NCI-H2171 treated with DMSO at 0.1 percent for 48 hours (cell line): ENCODE measurements around the gene E2F4.

ENCODE experiments used
- DNase-seq: peaks from one replicate; lab custom pipeline; 2025; lab: John Stamatoyannopoulos, UW

The E2F4 gene

GRCh38 chr16:67208154-67208896 lies 16.4 kb downstream of the E2F4 start:
- DNase-seq = no peak

GRCh38 chr16:67209565-67209964 lies 17.6 kb downstream of the E2F4 start:
- DNase-seq = no peak

DNA sequence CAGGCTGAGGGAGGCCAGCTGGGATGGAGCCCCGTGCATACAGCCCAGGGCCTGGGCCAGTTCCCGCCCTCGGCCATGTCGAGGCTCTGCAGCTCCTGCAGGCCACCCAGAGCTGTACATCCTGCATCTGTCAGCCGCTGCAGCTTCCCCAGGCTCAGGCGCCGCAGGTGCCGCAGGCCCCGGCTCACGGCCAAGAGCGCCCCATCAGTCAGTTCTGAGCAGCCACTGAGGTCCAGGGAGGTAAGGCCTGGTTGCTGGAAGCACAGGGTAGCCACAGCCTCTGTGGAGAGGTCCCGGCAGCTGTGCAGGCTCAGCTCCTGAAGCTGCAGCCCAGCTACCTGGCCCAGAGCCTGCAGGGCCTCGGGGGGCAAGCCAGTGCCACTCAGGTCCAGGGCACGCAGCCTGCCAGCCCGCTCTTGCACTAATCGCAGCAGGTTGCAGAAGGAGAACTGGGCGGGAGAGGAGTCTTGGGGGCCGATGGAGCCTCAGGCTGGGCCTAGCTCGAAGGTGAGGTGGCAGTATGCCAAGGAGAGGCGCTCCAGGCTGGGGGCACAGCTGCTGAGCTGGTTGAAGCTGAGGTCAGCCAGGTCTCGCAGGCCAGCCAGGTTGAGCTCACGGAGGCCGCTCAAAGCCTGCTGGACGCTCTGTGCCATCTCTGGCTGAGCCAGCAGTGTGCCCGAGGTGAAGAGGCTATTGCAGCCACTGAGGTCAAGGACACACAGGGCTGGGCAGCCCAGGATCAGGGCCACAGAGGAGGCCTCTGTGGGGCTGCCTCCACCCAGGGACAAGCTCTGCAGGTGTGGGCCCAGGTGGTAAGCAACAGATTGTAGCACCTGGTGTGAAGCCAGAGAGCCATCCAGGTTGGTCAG lies 18.3 kb downstream of the E2F4 start:
- no peak for DNase-seq

GRCh38 chr16:67211674-67212073 lies 19.7 kb downstream of the E2F4 start:
- DNase-seq = no peak

DNA sequence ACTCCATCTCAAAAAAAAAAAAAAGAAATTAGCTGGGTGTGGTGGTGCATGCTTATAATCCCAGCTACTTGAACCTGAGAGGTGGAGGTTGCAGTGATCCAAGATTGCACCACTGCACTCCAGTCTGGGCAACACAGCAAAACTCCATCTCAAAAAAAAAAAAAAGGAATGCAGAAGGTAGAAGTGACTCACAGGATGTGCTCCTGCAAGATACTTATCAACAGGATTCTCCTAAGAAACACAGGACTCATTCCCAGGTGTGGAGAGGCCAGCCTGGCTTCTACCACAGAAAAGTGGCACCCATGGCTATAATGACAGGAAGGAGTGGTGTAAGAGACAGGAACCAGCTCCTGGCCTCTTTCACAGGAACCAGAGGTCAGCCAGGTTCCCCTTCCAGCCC lies 20.8 kb downstream of the E2F4 start:
- no peak for DNase-seq

DNA sequence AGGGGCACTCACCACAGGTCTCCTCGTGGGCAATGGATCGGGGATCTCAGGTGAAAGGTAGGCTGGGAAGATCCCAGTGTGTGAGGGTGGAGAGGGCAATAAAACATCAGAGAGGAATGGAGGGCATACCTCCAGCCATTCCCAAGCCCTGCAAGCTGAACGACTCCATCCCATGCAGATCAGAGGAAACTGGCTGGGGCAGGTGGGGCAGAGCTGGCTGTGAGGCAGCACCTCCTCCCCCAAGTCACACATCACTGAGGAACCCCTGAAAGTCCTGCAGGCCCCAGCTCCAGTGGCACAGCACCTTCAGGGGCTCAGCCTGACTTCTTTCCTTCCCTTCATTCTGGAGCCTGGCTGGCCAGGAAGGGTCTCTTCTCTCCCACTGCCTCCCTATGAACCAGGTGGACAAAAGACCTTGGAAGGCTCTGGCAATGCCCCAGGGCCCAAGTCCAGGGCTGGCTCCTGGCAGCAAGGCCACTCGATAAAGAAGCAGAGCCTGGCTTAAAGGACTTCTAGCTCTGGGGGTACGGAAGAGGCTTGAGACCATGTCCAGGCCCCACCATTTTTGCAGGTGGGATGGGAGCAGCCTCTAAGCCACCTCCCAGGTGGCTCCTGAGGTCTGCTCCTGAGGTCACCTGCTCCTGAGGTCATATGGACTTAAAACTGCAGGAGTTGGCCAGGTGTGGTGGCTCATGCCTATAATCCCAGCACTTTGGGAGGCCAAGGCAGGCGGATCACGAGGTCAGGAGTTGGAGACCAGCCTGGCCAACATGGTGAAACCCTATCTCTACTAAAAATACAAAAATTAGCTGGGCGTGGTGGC lies 21.5 kb downstream of the E2F4 start:
- DNase-seq = no peak

DNA sequence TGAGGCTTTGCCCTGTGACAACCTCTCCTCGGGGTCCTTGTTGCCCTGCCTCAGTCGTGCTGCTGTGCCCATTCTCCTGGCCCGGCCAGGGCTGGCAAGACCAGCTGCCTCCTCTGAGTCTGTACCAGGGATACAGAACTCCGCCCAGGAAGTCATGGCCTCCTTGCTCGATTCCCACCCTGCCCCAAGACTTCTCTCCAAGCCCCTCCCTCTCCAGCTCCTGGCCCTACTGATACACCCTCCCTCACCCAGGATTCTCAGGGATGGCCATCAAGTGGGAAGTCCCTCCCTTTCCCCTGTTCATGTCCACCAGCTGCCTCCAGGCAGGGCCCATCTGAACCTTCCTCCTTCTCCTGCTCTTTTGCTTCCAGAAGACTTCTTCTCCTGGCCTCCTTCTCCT lies 23.8 kb downstream of the E2F4 start:
- DNase-seq = no peak

DNA sequence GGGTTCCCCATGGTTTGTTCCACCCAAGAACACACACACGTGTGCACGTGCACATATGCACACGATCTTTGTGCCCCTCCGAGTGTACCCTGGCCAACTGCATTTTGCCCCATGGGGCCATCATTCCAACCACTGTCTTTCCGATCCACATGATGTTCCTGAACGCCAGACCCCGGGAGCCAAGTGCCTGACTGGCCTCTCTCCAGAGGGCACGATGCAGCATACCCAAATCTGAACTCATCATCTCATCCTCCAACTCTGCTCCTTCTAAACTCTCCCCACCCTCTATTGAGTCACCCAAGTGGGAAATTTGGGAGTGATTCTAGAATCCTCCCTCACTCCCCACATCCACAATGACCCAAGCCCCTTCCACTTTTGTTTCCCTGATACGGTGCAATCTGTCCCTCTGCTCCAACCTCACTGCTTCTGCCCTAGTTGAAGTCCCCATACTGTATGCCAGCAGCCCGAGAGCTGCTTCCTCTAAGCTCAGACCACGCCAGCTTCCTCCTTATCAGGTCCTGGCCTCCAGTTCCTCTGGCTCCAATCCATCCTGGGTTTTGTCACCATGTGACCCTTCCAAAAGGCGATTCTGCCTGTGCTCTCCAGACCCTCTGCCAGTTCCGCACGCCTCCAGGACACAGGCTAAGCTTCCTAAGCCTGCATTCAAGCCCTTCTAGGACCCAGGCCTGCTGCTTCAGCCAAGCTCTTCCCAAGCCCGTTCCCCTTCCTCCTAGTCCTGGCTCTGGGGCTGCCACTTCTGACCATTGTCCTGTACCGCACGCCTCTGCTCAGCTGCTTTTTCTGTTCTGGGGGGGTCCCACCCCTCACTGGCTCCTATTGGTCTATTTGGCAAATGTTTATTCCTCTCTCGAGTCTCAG lies 24.9 kb downstream of the E2F4 start:
- no peak for DNase-seq

DNA sequence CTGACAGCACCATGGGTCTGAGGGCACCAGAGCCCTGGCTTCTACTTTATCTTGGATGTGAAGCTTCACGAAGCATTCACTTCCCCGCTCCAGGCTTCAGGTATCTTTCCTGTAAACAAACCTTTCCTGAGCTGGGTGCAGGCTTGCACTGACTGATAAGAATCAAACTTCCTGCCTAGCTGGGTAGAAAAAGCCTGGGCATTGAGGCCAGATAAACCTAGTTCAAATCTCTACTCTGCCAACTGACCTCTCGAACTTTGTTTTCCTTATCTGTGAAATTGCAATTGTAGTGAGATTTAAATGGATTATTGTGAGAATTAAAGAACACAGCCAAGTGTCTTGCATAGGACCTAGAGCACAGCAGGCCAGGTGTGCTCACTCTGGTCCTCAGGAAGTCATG lies 32.0 kb downstream of the E2F4 start:
- no peak for DNase-seq

- DNase-seq = peak; percentile 72
Measured at GRCh38 chr16:67226295-67226803, 34.4 kb downstream of the E2F4 start.

- DNase-seq = peak; percentile 96
Measured at GRCh38 chr16:67226804-67227566, 35.0 kb downstream of the E2F4 start, which contains the start of gene TMEM208. TSS of gene TMEM208 (plus strand) at chr16:67227130. CDS start at chr16:67227219, 89 bp downstream.

GRCh38 chr16:67227567-67227921 lies 35.6 kb downstream of the E2F4 start:
- no peak for DNase-seq

DNA sequence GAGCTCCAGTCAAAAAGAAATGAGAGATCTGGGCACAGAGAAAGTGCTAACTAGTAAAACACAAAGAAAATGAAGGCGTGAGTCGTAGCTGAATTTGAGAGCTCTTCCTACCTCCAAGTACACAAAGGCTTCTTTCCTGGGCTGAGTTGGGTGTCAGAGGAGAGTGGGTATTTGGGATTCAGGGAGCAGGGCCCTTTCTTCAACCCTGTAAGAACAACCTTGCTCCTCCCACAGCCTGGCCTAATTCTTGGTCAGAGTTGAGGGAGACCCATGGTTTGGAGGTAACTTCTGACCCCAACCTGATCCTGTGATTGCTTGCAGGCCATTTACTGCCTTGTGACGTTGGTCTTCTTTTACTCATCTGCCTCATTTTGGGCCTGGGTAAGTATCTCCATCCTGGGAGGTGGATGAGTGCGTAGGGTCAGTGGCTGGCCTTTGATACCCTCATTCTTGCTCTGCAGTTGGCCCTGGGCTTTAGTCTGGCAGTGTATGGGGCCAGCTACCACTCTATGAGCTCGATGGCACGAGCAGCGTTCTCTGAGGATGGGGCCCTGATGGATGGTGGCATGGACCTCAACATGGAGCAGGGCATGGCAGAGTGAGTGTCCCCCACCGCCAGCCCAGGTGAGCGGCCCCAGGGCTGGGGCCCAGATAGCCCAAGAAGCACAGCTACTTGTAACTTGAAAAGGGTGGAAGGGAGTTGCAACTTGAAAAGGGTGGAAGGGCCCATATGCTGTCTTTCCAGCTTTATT lies 36.3 kb downstream of the E2F4 start:
- DNase-seq = no peak

DNA sequence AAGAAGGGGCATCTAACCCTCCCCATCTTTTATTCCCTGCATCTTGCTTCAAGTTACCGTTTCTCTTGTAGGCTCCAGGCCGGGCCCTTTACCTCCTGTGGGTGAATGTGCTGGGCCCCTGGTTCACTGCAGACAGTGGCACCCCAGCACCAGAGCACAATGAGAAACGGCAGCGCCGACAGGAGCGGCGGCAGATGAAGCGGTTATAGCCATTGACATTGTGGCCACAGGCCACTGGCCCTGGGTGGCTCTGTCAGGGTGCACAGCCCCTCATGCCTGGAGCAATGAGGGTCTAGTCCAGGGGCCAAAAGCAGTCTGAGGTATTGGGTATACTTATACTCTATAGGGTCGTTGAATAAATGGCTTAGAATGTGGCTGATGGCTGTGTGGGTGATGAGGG lies 37.0 kb downstream of the E2F4 start:
- DNase-seq = no peak

GRCh38 chr16:67229906-67230808 lies 38.2 kb downstream of the E2F4 start:
- no peak for DNase-seq

- no peak for DNase-seq
Measured at GRCh38 chr16:67230809-67231660, 39.1 kb downstream of the E2F4 start.

DNA sequence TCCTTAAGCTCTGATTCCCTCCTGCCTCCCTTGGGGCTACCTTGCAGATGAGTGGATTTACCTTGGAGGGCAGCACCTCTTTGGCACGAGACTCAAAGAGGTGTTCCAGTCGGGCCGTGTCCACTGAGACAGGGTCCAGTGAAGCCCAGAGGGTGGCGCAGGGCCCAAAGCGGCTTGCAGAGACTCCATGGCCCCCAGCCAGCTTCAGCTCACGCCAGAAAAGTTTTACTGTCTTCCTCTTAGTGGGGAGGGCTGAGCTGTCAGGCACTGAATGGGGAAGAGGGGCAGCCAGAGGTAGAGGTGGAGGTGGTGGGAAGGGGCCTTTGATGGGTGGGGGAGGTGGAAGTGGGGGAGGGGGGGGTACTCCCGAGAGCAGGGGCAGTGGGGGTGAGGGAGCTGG lies 41.6 kb downstream of the E2F4 start:
- DNase-seq = no peak

DNA sequence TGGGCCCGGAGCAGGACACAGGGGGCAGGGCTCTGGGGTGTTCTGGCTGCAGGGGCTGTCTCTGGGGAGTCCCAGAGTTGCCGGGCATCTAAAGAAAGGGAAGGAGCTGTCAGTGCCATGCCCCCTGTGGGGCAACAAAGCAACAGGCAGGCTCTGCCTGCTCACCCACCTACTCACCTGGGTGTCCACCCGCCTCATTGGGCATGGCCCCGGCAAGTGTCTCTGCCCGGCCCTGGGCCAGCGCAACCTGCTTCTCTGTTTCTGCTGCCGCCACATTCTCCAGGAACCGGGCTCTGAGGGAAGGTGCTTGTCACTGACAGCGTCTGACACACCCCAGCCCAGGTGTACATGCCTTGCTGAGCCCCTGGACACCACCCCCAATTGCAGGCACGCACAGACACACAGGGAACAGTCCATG lies 42.2 kb downstream of the E2F4 start:
- no peak for DNase-seq
